LNCaP clone FGC (cell line): ENCODE measurements around the gene CFAP20.

Source experiments
- DNase-seq: peaks from one replicate; pipeline ENCODE4 v3.0.0-alpha.2; 2011; ENCODE audit warnings: low read depth
- H3K4me3 ChIP-seq: 2 replicates; pipeline ENCODE4 v1.5.1; 2011; ENCODE audit warnings: mild to moderate bottlenecking, low read depth, low read length, control low read depth
- TF ChIP-seq, protein P1 (sequence below): IDR thresholded peaks from 2 replicates; pipeline ENCODE4 v1.5.1; 2012; ENCODE audit warnings: mild to moderate bottlenecking; ENCODE audit not compliant: control insufficient read depth, insufficient read depth; ENCODE audit errors: extremely low read depth

The CFAP20 gene

GRCh38 chr16:58129097-58129936, at the start of gene CFAP20:
Gene CFAP20, minus strand, starts transcription at chr16:58129381. Its CDS starts 266 bp downstream, at chr16:58129115.
- peak within 1 kb of the TSS; percentile 81 for H3K4me3 ChIP-seq
- TF ChIP-seq, protein P1, sequence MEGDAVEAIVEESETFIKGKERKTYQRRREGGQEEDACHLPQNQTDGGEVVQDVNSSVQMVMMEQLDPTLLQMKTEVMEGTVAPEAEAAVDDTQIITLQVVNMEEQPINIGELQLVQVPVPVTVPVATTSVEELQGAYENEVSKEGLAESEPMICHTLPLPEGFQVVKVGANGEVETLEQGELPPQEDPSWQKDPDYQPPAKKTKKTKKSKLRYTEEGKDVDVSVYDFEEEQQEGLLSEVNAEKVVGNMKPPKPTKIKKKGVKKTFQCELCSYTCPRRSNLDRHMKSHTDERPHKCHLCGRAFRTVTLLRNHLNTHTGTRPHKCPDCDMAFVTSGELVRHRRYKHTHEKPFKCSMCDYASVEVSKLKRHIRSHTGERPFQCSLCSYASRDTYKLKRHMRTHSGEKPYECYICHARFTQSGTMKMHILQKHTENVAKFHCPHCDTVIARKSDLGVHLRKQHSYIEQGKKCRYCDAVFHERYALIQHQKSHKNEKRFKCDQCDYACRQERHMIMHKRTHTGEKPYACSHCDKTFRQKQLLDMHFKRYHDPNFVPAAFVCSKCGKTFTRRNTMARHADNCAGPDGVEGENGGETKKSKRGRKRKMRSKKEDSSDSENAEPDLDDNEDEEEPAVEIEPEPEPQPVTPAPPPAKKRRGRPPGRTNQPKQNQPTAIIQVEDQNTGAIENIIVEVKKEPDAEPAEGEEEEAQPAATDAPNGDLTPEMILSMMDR: no peak
- DNase-seq: peak; percentile 100

GRCh38 chr16:58177353-58177710, 48.2 kb upstream of the CFAP20 start:
- DNase-seq: no peak
- no peak overlapping the region for H3K4me3 ChIP-seq
- TF ChIP-seq, protein P1: no peak

GRCh38 chr16:58176608-58177352, 47.6 kb upstream of the CFAP20 start:
- no peak overlapping the region for H3K4me3 ChIP-seq
- TF ChIP-seq, protein P1: no peak
- DNase-seq: no peak

GRCh38 chr16:58170223-58170622, 41.0 kb upstream of the CFAP20 start:
- no peak for DNase-seq
- H3K4me3 ChIP-seq: no peak overlapping the region

GRCh38 chr16:58160855-58161254, 31.7 kb upstream of the CFAP20 start:
- TF ChIP-seq, protein P1: no peak
- no peak overlapping the region for H3K4me3 ChIP-seq
- no peak for DNase-seq

More at GRCh38 chr16:58170223-58170622, 41.0 kb upstream of the CFAP20 start:
- TF ChIP-seq, protein P1: no peak

DNA sequence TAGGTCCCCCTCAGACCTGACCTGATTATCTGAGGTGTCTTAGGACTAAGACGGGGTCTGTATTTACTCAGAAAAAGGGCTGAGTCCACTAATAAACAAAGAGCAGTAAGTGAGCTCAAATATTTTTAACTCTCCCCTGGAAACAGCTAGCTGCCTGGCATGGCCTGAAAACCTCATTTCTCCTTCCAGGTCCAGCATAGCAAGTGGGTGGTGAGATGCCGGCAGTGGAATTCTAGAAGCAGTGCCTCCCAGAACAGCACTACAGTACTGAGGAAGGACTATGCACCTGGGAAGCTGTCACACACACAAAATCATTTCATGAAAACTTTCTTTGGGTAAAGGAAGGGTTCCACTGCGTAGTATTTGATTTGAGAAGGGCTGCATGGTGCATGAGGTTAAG, 29.5 kb upstream of the CFAP20 start:
- no peak overlapping the region for H3K4me3 ChIP-seq
- TF ChIP-seq, protein P1: no peak
- no peak for DNase-seq
